GM19372 (cell line): ENCODE measurements around the gene NACC2.

Experiments used
- ATAC-seq: cut with Tn5 transposase; IDR thresholded peaks from one replicate; pipeline ENCODE4 v1.9.1; 2021; ENCODE audit warnings: mild to moderate bottlenecking, low read depth, moderate library complexity; ENCODE audit not compliant: unreplicated experiment

Gene NACC2

DNA sequence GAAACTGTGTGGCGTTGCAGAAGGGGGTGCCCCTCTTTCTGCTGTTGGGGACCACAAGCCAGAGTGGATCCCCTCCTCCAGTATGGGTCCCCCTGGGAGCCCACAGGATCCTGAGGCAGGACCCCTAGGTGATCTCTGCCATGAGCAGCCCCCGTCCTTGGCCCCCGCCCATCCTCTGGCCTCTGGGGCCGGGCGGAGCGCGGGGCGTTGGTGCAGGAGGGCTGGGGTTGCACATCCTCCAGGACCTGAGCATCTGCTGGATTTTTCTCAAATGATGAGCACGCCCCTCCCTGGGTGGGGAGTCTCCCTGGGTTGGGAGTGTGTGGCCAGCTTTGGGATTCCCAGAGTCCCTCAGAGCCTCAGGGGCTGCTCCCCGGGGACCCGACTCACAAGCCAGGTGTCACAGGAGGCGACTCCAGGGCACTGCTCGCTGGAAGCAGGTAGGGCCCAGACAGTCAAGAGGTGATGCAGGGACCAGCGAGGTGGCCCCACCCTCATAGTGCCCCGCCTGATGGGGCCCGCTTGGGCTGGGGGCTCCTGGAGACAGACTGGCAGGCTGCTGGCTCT, 107.2 kb downstream of the NACC2 start:
- no peak for ATAC-seq

DNA sequence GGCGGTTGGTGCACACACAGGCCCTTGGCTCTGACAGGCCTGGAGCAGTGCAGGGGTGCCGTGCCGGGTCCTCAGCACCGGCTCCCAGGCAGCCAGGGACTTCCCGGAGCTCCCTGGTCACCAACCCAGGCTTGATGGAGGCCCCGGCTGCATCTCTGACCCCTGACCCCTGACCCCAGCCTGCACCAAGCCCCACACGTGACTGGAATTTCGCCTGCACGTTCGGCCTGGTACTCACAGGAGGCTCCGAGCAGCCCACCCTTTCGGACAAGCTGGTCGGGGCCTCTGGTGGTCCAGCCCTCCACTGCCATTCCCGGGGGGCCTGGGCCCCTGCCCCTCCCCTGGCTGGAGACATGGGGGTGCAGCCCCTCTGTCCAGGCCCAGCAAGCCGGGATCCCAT, 108.5 kb downstream of the NACC2 start:
- no peak for ATAC-seq

GRCh38 chr9:135985889-135986288, 109.2 kb downstream of the NACC2 start:
- no peak for ATAC-seq

- ATAC-seq: no peak
Observed at GRCh38 chr9:135985459-135985774, 109.7 kb downstream of the NACC2 start.

GRCh38 chr9:135984072-135984710, 110.9 kb downstream of the NACC2 start:
- no peak for ATAC-seq

DNA sequence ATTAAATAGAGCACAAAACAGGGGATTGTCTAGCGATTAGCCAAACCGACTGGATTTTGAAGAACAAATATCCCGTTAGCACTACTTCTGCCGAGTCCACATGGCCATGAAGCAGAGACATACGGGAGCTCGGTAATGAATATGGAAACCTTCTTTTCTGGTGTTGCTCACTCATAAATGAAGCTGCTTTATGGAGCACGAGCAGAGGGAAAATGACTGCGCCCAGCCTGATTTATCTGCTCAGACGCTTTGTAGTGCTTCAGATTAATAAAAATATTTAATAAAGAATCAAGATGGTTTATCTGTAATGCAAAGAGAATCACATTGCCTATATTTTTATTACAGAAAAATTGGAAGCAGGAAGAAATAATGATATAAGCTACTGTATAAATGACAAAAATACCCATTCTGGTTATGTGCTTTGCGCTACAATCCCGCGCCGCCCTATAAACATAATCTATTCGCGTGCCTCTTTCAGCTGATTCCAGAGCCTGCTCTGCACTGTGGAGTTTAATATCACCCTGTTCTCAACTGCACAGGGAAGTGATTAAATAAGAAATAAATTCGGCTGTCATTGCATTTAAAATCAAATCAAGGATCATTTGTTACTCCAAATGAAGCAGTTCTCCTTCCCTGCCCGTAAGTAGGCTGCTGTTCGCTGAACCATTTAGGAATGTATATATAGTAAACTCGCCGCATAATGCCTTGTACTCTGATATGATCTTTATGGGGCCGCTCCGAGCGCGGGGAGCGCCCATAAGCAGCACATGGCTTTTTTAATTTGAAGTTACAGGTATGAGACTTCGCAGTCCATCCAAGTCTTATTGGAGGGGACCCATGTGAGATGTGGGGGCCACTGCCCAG, 111.6 kb downstream of the NACC2 start:
- ATAC-seq: no peak

GRCh38 chr9:135982499-135983207, 112.4 kb downstream of the NACC2 start:
- ATAC-seq: no peak

GRCh38 chr9:135980926-135981630, 114.0 kb downstream of the NACC2 start:
- no peak for ATAC-seq

DNA sequence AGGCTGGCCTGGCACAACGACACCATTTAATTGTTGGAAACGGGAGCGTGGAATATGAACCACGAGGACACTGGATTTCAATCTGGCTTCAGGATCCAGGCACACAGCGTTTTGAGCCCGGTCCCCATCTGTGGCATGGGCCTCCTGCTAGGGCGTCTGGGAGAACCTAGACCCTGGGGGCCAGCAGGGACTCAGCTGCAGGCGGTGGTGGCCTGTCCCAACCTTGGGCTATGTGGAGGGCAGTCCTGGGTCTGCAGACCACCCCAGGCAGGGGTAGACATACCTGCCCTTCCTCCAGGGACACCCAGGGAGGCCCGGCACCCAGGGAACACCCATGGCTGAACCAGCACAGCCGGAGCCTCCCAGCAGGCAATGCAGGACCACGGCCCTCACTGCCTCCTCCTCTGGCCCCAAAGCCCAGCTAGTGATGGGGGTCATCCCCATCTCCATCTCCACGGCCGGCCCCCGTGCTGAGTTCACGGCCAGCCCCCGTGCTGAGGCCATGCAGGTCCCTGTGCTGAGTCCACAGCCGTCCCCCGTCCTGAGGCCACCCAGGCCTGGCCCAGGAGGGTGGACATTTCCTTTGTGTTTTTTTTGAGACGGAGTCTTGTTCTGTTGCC, 115.4 kb downstream of the NACC2 start:
- ATAC-seq: no peak

- ATAC-seq: no peak
Observed at GRCh38 chr9:135978642-135979546, 116.2 kb downstream of the NACC2 start.

DNA sequence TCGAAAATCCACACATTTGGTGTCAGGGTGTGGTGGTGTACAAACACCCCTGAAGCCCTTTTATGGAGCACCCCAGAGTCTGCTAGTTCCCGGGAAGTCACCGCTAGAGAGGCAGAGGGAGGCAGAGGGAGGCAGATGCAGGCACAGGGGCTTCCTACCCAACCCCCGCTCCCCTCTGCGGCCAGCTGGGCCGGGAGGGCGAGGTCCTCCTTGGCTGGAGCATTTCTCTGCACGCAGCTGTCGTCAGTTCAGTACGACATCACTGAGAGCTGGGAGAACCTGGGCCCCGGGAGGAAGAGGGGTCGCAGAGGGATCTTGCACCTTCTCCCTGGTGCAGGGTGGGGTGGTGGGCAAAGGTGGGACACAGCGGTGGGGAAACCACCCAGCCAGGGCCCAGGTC, 118.1 kb downstream of the NACC2 start:
- ATAC-seq: no peak

DNA sequence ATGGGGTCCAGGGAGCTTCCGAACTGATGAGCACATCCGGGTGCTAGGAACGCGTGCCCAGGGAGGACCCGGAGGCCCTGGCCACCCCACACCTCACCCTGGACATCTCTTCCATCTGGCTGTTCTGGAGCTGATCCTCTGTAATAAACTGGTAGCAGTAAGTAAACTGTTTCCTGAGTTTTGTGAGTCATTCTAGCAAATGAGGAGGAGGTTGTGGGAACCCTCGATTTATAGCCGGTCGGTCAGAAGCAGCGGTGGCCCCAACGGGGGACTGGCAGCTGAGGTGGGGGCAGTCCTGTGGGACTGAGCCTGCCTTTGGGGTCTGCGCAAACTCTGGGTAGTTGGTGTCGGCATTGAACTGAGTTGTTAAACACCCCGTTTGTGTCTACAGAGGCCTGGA, 118.6 kb downstream of the NACC2 start:
- ATAC-seq: no peak

DNA sequence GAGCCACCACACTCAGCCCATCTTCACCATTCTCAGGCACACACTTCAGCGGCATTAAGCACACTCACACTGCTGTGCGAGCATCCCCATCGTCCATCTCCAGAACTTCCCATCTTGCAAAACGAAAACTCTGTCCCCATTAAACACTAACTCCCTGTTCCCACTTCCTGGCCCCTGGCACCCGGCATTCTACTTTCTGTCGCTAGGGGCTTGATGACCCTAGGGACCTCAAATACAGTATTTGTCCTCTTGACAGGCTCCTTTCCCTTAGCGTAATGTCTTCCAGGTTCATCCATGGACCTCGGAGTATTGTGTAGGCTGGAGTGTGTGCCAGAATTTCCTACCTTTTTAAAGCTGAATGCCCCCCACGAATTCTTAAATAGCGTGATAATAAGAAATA, 119.3 kb downstream of the NACC2 start:
- no peak for ATAC-seq

DNA sequence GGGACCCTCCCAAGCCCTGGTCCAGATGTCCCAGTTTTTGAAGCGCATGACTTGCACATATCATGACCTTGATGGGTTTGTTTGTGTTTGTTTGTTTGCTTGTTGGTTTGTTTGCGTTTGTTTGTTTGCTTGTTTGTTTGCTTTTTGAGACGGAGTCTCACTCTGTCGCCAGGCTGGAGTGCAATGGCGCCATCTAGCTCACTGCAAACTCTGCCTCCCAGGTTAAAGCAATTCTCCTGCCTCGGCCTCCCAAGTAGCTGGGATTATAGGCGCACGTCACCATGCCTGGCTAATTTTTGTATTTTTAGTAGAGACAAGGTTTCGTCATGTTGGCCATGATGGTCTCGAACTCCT, 120.9 kb downstream of the NACC2 start:
- ATAC-seq: no peak

- no peak for ATAC-seq
Observed at GRCh38 chr9:135973277-135974219, 121.5 kb downstream of the NACC2 start.

GRCh38 chr9:135971892-135972291, 123.2 kb downstream of the NACC2 start:
- no peak for ATAC-seq

DNA sequence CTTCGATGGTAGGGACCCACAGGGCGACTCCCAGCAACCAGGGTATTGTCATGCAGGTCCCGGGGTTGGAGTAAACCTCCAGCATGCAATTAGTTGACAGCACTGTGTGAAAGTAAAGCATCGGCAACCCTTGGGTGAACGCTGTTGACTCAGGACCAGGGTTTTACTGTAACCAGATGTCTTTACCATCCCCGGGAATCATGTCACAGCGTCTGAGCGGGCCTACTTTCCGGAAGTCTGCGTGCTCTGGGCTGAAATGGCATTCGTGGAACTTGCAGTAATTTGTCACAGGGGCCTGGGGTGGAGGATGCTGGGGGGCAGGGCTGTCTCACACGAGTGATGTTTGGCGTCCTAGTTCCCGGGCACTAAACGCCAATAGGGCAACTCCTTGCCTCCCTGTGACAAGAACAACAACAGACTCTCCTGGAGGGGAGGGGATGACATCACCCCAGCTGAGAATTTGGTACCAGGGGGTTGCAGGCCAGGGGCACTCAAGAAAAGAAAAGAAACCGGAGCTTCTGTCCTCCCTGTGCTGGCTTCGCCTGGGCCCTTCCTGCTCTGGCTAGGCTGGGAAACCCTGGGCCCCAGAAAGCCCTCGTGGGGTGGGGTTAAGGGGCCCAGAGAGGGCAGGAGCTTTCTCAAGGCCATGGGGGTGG, 123.8 kb downstream of the NACC2 start:
- no peak for ATAC-seq
